Left ventricle myocardium inferior (tissue), 1 donor: ENCODE data around the gene FBXO39. TPM values are rescaled to one million over a fixed set of nuclear protein-coding genes. Genes with fewer than 3 reads are reported as not detected.
A peak's percentile ranks its signal among the peaks of the same experiment; 100 is the strongest.
"Not testable (repeated sequence)": the region's sequence is repeated elsewhere in the genome, so short reads cannot be mapped to it uniquely, and the experiment has no call there.

Experiments used
- DNase-seq: peaks from one replicate; pipeline ENCODE4 v3.0.0-alpha.2; 2020
- H3K27ac ChIP-seq: fragments of 200-600 bp; replicated peaks from 2 replicates; pipeline ENCODE4 v1.8.0; 2021
- H3K27me3 ChIP-seq: fragments of 200-600 bp; 2 replicates; pipeline ENCODE4 v1.8.0; 2021; ENCODE audit warnings: low read depth
- H3K36me3 ChIP-seq: fragments of 200-600 bp; 2 replicates; pipeline ENCODE4 v1.8.0; 2021
- H3K4me1 ChIP-seq: fragments of 200-600 bp; 2 replicates; pipeline ENCODE4 v1.8.0; 2021
- H3K4me3 ChIP-seq: fragments of 200-600 bp; 2 replicates; pipeline ENCODE4 v1.8.0; 2021; ENCODE audit warnings: mild to moderate bottlenecking, moderate library complexity
- H3K9me3 ChIP-seq: fragments of 200-600 bp; replicated peaks from 2 replicates; pipeline ENCODE4 v1.8.0; 2021
- intact Hi-C: fragments of 100-400 bp; cut with micrococcal nuclease; formaldehyde crosslinking; loops from one replicate; pipeline ENCODE4 v1.11.0; 2022
- long read RNA-seq: library from polyadenylated mRNA; unstranded; transcript quantifications from one replicate; pipeline ENCODE4 v2.0.0, GENCODE V29; 2021
- total RNA-seq: library from RNA; stranded (reverse); fragmentation: NEBNext Ultra II Directional; extraction: Animal tissue kit (Norgen Biotek cat#: 25700); gene quantifications from one replicate; pipeline ENCODE4 v1.2.1, GENCODE V29; 2021
- TF ChIP-seq, protein P1 (sequence below): fragments of 200-600 bp; IDR thresholded peaks from 2 replicates; pipeline ENCODE4 v1.8.0; 2021; ENCODE audit warnings: antibody characterized with exemption, mild to moderate bottlenecking, borderline replicate concordance
- donor health status: DM: no; HTN: yes; CAD: no; lungs with severe emphysema.

The FBXO39 gene
- not detected for total RNA-seq
- long read RNA-seq: 0 reads

DNA sequence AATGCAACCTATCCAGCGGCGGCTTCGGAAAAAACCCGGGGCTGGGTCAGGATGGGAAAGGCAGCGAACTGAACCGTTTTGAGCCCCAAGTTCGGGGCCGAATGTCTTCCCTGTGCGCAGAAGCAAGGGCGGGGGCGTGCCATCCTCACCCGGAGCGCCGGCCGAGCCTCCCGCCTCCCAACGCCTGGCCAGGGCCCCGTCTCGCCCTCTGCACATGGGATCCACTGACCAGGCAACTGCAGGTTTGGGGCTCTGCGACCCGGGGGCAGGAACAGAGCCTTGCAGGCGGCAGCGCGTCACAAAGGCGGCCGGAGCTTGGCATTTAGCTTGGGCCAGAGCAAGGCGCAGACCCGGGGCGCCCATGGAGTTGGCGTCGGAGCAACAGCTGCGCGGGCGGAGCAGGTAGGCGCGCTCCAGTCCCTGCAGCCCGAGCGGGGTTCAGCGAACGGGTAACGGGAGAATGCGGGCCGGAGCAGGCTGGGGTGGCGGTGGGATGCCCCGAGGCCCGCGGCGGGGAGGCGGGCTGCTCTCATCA, at the start of gene FBXO39:
FBXO39 (plus strand) TSS at position 345 of the 535 bp plus-strand sequence. CDS start 3,654 bp downstream, outside the sequence.
- peaks cover 32% of the 10 kb centered on the region for H3K36me3 ChIP-seq
- H3K4me3 ChIP-seq: no peak within 1 kb of the TSS
- peaks cover 7% of the 10 kb centered on the region for H3K4me1 ChIP-seq
- no peak for DNase-seq
- intact Hi-C loops: no loop called here
- H3K9me3 ChIP-seq: peaks cover 57% of the 10 kb centered on the region
- H3K27me3 ChIP-seq: peaks cover 56% of the 10 kb centered on the region
- TF ChIP-seq, protein P1, sequence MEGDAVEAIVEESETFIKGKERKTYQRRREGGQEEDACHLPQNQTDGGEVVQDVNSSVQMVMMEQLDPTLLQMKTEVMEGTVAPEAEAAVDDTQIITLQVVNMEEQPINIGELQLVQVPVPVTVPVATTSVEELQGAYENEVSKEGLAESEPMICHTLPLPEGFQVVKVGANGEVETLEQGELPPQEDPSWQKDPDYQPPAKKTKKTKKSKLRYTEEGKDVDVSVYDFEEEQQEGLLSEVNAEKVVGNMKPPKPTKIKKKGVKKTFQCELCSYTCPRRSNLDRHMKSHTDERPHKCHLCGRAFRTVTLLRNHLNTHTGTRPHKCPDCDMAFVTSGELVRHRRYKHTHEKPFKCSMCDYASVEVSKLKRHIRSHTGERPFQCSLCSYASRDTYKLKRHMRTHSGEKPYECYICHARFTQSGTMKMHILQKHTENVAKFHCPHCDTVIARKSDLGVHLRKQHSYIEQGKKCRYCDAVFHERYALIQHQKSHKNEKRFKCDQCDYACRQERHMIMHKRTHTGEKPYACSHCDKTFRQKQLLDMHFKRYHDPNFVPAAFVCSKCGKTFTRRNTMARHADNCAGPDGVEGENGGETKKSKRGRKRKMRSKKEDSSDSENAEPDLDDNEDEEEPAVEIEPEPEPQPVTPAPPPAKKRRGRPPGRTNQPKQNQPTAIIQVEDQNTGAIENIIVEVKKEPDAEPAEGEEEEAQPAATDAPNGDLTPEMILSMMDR: no peak
- no peak within 1 kb of the TSS for H3K27ac ChIP-seq

DNA sequence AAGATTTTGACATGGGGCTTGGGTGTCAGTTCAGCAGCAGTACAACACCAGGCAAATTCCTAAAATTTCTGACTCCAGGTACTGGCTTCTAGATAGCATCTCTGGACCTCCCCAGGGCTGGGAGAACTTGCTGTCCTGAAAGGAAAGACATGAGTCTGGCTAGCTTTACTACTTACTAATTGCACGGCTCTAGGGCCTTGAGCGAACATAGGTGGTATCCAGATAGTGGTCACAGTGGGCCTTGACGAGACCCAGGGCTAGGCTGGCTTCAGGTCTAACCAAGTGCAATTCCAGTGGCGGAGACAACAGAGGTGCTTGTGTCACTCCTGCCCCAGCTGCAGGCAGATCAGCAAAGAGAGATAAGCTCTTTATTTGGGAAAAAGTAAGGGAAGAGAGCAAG, 46.5 kb upstream of the FBXO39 start:
- no peak overlapping the region for H3K4me3 ChIP-seq
- intact Hi-C loops: no loop called here
- no peak for DNase-seq
- TF ChIP-seq, protein P1: no peak
- peaks cover 17% of the 10 kb centered on the region for H3K27me3 ChIP-seq
- H3K36me3 ChIP-seq: no peaks in the 10 kb centered on the region
- no peaks in the 10 kb centered on the region for H3K9me3 ChIP-seq
- no peaks in the 10 kb centered on the region for H3K4me1 ChIP-seq
- H3K27ac ChIP-seq: no peak overlapping the region

DNA sequence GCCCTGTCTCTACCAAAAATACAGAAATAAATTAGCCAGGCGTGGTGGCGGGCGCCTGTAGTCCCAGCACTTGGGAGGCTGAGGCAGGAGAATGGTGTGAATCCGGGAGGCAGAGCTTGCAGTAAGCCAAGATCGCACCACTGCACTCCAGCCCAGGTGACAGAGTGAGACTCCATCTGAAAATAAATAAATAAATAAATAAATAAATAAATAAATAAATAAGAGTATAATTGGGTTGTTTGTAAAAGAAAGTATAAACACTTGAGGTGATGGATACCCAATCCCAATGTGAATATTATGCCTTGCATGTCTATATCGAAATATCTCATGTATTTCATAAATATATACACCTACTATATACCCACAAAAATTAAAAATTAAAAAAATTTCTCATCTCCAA, 29.4 kb upstream of the FBXO39 start:
- H3K4me1 ChIP-seq, intact Hi-C loops, H3K36me3 ChIP-seq, DNase-seq, H3K4me3 ChIP-seq, H3K27ac ChIP-seq, H3K27me3 ChIP-seq, H3K9me3 ChIP-seq: not testable (repeated sequence)

DNA sequence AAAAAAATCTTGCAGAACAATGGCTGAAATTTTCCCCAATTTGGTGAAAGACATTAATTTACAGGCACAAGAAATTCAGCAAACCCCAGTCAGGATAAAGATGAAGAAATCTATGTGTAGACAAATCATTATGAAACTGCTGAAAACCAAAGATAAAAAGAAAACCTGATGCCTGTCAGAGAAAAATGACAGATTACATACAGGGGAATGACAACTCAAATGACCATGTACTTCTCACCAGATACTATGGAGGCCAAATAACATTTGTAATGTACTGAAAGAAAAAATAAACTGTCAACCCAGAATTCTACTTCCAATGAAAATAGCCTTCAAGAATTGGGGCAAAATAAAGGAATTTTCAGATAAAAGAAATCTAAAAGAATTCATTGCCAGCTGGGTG, 27.4 kb upstream of the FBXO39 start:
- Histone ChIP-seq H3K27me3 (peaks cover under 1% of the 10 kb centered on the region), H3K4me3 (no peak overlapping the region), H3K27ac (no peak overlapping the region), H3K4me1 (peaks cover 23% of the 10 kb centered on the region), H3K36me3 (no peaks in the 10 kb centered on the region), H3K9me3 (no peaks in the 10 kb centered on the region)
- TF ChIP-seq, protein P1: no peak
- intact Hi-C loops: no loop called here
- no peak for DNase-seq

DNA sequence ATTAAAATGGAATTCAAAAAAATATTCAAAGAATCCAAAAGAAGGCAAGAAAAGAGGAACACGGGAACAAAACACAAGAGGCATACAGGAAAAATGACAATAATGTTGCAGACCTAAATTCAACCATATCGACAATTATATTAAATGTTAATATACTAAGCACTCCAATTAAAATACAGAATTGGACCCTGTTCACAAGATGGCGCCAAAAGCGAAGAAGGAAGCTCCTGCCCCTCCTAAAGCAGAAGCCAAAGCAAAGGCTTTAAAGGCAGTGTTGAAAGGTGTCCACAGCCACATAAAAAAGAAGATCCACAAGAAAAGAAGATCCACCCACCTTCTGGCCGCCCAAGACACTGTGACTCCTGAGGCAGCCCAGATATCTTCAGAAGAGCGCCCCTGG, 26.5 kb upstream of the FBXO39 start:
- TF ChIP-seq, protein P1: no peak
- DNase-seq: no peak
- Histone ChIP-seq H3K36me3 (no peaks in the 10 kb centered on the region), H3K27me3 (no peaks in the 10 kb centered on the region), H3K4me3 (no peak overlapping the region), H3K4me1 (peaks cover 32% of the 10 kb centered on the region), H3K9me3 (no peaks in the 10 kb centered on the region), H3K27ac (no peak overlapping the region)
- intact Hi-C loops: no loop called here

DNA sequence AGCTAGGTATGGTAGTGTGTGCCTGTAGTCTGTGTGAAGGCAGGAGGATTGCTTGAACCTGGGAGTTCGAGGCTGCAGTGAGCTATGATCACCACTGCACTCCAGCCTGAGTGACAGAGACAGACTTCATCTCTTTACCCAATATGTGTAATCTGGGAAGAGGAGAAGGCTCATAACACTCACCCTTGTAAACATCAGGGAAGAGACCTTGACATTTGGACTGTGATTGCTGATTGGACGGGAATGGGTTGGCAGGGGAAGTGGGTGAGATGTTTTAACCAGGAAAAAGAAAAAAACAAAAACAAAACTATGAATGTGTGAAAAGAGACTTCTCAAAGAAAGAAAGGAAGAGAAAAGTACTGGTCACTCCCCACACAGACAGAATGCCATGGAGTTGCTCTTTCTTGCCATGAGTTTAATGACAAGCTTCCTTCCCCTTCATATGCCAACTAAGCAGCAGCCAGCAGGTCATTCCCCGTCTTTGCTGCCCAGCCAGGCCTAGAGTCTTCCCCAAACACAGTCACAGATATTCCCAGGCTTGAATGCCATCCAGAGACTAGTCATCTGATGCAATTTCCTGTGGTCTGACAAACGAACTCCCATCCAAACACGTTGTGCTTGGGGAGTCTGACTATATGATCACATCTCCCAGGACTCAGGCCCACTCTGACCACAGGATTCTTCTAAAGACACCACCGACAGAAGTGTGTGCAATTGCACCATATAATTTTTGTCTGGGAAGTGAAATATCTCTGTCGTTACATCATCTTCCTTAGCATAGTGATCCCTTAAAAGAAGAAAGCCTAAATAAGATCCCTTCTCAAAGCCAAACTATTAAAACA, 23.7 kb upstream of the FBXO39 start:
- H3K36me3 ChIP-seq: no peaks in the 10 kb centered on the region
- no peaks in the 10 kb centered on the region for H3K9me3 ChIP-seq
- TF ChIP-seq, protein P1: no peak
- peak overlapping the region; percentile 95 for H3K27ac ChIP-seq
- peaks cover 8% of the 10 kb centered on the region for H3K27me3 ChIP-seq
- DNase-seq: no peak
- intact Hi-C loops: no loop called here
- peaks cover 56% of the 10 kb centered on the region for H3K4me1 ChIP-seq
- H3K4me3 ChIP-seq: peak overlapping the region; percentile 12
